Gastrocnemius medialis (tissue), 4 donors: ENCODE data around the gene CATSPERZ. TPM values are rescaled to one million over a fixed set of nuclear protein-coding genes. Genes with fewer than 3 reads are reported as not detected.

ENCODE experiments used
- ATAC-seq, 2 donors: fragments of 150-250 bp; one replicate each; pipeline ENCODE4 v1.9.1; 2016
- DNase-seq, 2 donors: peaks; one replicate each; pipeline ENCODE4 v3.0.0-alpha.2; 2019
- H3K27ac ChIP-seq, 4 donors: fragments of 200-600 bp; sonication (generic); 1 replicate in 1 of 4; 2 replicates in 3 of 4; pipeline ENCODE4 v1.5.1; 2016 to 2018; ENCODE audit warnings: mild to moderate bottlenecking in 2 of 4, moderate library complexity in 1 of 4
- H3K27me3 ChIP-seq, 3 donors: fragments of 200-600 bp; sonication (generic) in 2 of 3; 1 replicate in 1 of 3; 2 replicates in 2 of 3; pipeline versions ENCODE4 v1.5.1 to v1.6.0; 2016 to 2019; ENCODE audit warnings: mild to moderate bottlenecking in 1 of 3, moderate library complexity in 1 of 3
- H3K36me3 ChIP-seq, 2 donors: fragments of 200-600 bp; sonication (generic) in 1 of 2; one replicate each; pipeline ENCODE4 v1.5.1; 2017 to 2018
- H3K4me1 ChIP-seq, 2 donors: fragments of 200-600 bp; sonication (generic) in 1 of 2; one replicate each; pipeline ENCODE4 v1.5.1; 2016 to 2017; ENCODE audit warnings: mild to moderate bottlenecking in 2 of 2
- H3K4me3 ChIP-seq, 4 donors: fragments of 200-600 bp; sonication (generic) in 3 of 4; 1 replicate in 1 of 4; 2 replicates in 3 of 4; pipeline ENCODE4 v1.5.1; 2016 to 2019; ENCODE audit warnings: mild to moderate bottlenecking in 2 of 4
- H3K9me3 ChIP-seq, 3 donors: fragments of 200-600 bp; sonication (generic) in 2 of 3; 1 replicate in 1 of 3; 2 replicates in 2 of 3; pipeline ENCODE4 v1.5.1; 2016 to 2019
- CTCF ChIP-seq, 5 experiments: fragments of 450-650 bp in 3 of 5; fragments of 200-600 bp in 2 of 5; sonication (generic) in 2 of 5; IDR thresholded peaks in 4 of 5; conservative IDR thresholded peaks in 1 of 5; 1 replicate in 4 of 5; 2 replicates in 1 of 5; pipeline ENCODE4 v1.5.1; 2016 to 2019; ENCODE audit warnings: antibody characterized with exemption in 5 of 5, mild to moderate bottlenecking in 3 of 5, moderate library complexity in 3 of 5
- POLR2A ChIP-seq, 2 donors: fragments of 450-650 bp; IDR thresholded peaks; one replicate each; pipeline ENCODE4 v1.6.1; 2017; ENCODE audit warnings: antibody characterized with exemption in 2 of 2, mild to moderate bottlenecking in 2 of 2, moderate library complexity in 2 of 2
- in situ Hi-C, 4 donors: fragments of 200-750 bp; cut with MboI; loops; one replicate each; pipeline versions ENCODE4 v1.15.0 to v1.8.0; 2017; ENCODE audit warnings: low sequenced_read_pairs in 4 of 4
- intact Hi-C: fragments of 100-400 bp; cut with DNase I; formaldehyde crosslinking; loops from one replicate; pipeline ENCODE4 v1.15.1; 2023; ENCODE audit warnings: low total_unique reads
- total RNA-seq, 4 donors: library from RNA; depleted of rRNA; stranded (reverse); fragments of >200 nt; gene quantifications; one replicate each; pipeline versions ENCODE4 v1.1.0 to v1.2.3, GENCODE V29; 2016

The CATSPERZ gene
- total RNA-seq = not detected

GRCh38 chr11:64299847-64300648 is at the start of gene CATSPERZ:
CATSPERZ (plus strand) TSS chr11:64300358; CDS start chr11:64300411, 53 bp downstream.
- no peak for ATAC-seq
- in situ Hi-C loops (loop anchor here in 3 of 4 donors (5.0 kb wide), 2 partner anchors 93 to 98 kb away; partner anchors contain the start of gene FERMT3 (in 1 of the 3)), intact Hi-C loops (loop anchor here (1.0 kb wide), 2 partner anchors 15 to 96 kb away; partner anchors contain the start of gene GPR137)
- H3K27ac ChIP-seq = no peak within 1 kb of the TSS
- TF ChIP-seq CTCF (IDR thresholded peaks at IDR 0.05 in 4 of 5, conservative IDR thresholded peaks at IDR 0.05 in 1 of 5) (no peak), POLR2A (IDR thresholded peaks at IDR 0.05) (no peak)
- no peak for DNase-seq
- no peaks in the 10 kb centered on the region for H3K9me3 ChIP-seq
- H3K4me1 ChIP-seq = peaks cover 6 to 21% of the 10 kb centered on the region in 2 donors
- H3K4me3 ChIP-seq = peak within 1 kb of the TSS; percentile 46 to 76 (median 58)
- H3K36me3 ChIP-seq = no peaks in the 10 kb centered on the region
- H3K27me3 ChIP-seq = peaks cover 56 to 66% (median 61%) of the 10 kb centered on the region in 3 donors

- TF ChIP-seq POLR2A (IDR thresholded peaks at IDR 0.05) (no peak), CTCF (IDR thresholded peaks at IDR 0.05 in 4 of 5, conservative IDR thresholded peaks at IDR 0.05 in 1 of 5) (no peak)
- Histone ChIP-seq H3K36me3 (peaks cover 0 to 7% of the 10 kb centered on the region in 2 donors), H3K9me3 (no peaks in the 10 kb centered on the region), H3K4me1 (peaks cover 37 to 39% of the 10 kb centered on the region in 2 donors), H3K4me3 (peak overlapping the region; percentile 59 to 83 (median 68)), H3K27me3 (no peaks in the 10 kb centered on the region), H3K27ac (peak overlapping the region in 3 of 4 donors; percentile 76 to 82 (median 77))
- in situ Hi-C loops = no loop called here
- ATAC-seq (no peak), DNase-seq (no peak)
- intact Hi-C loops = loop anchor here (1.0 kb wide), 4 partner anchors 19 to 55 kb away; partner anchors contain the start of gene ESRRA
These were observed 49.6 kb upstream of the CATSPERZ start for GRCh38 chr11:64250415-64251015.

- DNase-seq (no peak), ATAC-seq (peak; percentile 40 to 50)
- intact Hi-C loops (loop anchor here (1.0 kb wide), 4 partner anchors 18 to 54 kb away; partner anchors contain the start of gene ESRRA), in situ Hi-C loops (no loop called here)
- H3K4me3 ChIP-seq = peak within 1 kb of the TSS; percentile 65 to 92 (median 78)
- no peaks in the 10 kb centered on the region for H3K27me3 ChIP-seq
- peaks cover 0 to 10% of the 10 kb centered on the region in 2 donors for H3K36me3 ChIP-seq
- H3K9me3 ChIP-seq = no peaks in the 10 kb centered on the region
- H3K4me1 ChIP-seq = peaks cover 36 to 37% of the 10 kb centered on the region in 2 donors
- H3K27ac ChIP-seq = peak within 1 kb of the TSS; percentile 67 to 82 (median 76)
- TF ChIP-seq CTCF (IDR thresholded peaks at IDR 0.05 in 4 of 5, conservative IDR thresholded peaks at IDR 0.05 in 1 of 5) (peak; percentile 79 to 98 (median 94)), POLR2A (IDR thresholded peaks at IDR 0.05) (peak; percentile 82 to 86)
These were observed 49.0 kb upstream of the CATSPERZ start, which contains the start of gene PLCB3 for GRCh38 chr11:64251016-64251752. PLCB3 (plus strand) TSS chr11:64251530; CDS start chr11:64251650, 120 bp downstream.

GRCh38 chr11:64251753-64252002 is 48.5 kb upstream of the CATSPERZ start:
- Histone ChIP-seq H3K27me3 (no peaks in the 10 kb centered on the region), H3K9me3 (no peaks in the 10 kb centered on the region), H3K4me3 (peak overlapping the region; percentile 65 to 92 (median 78)), H3K36me3 (peaks cover 0 to 15% of the 10 kb centered on the region in 2 donors), H3K4me1 (peaks cover 36 to 37% of the 10 kb centered on the region in 2 donors), H3K27ac (peak overlapping the region; percentile 67 to 82 (median 76))
- no peak for ATAC-seq
- in situ Hi-C loops (no loop called here), intact Hi-C loops (loop anchor here (1.0 kb wide), 4 partner anchors 18 to 54 kb away; partner anchors contain the start of gene ESRRA)
- TF ChIP-seq POLR2A (IDR thresholded peaks at IDR 0.05) = peak in 1 of 2 donors; percentile 39
- TF ChIP-seq CTCF (IDR thresholded peaks at IDR 0.05 in 4 of 5, conservative IDR thresholded peaks at IDR 0.05 in 1 of 5) = no peak
- no peak for DNase-seq
